ENCODE results near the gene CCIN. TPM values are rescaled to one million over a fixed set of nuclear protein-coding genes. Genes with fewer than 3 reads are reported as not detected.
"Not testable (repeated sequence)": the region's sequence is repeated elsewhere in the genome, so short reads cannot be mapped to it uniquely, and the experiment has no call there.

Gene CCIN
- total RNA-seq, 2 donors from 2014 or later = 1.6 to 2.3 TPM

DNA sequence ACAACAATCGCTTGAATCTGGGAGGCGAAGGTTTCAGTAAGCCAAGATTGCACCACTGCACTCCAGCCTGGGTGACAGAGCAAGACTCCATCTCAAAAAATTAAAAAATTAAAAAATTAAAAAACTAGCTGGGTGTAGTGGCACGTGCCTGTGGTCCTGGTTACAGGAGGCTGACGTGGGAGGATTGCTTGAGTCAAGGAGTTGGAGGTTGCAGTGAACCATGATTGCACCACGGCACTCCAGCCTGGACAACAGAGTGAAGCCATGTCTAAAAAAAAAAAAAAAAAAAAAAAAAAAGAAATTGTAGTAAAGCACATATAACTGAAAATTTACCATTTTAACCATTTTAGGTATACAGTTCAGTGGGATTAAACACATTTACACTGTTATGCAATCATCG, 13.1 kb upstream of the CCIN start:
- no peak overlapping the region for H3K27ac ChIP-seq
- DNase-seq (ENCODE audit: low spot score) (no peak), ATAC-seq (ENCODE audit: insufficient number of reproducible peaks, low FRiP score, low read depth) (no peak)
- H3K27me3 ChIP-seq (replicated peaks; ENCODE audit: insufficient read depth) = no peaks in the 10 kb centered on the region
- H3K9me3 ChIP-seq = no peaks in the 10 kb centered on the region
- TF ChIP-seq CTCF (IDR thresholded peaks at IDR 0.05) = no peak
- no peak overlapping the region for H3K4me3 ChIP-seq
- peaks cover 13 to 42% of the 10 kb centered on the region in 2 donors for H3K4me1 ChIP-seq (ENCODE audit: control insufficient read depth in 1 of 2, low read depth in 2 of 2)
- H3K36me3 ChIP-seq = peaks cover 14% of the 10 kb centered on the region

DNA sequence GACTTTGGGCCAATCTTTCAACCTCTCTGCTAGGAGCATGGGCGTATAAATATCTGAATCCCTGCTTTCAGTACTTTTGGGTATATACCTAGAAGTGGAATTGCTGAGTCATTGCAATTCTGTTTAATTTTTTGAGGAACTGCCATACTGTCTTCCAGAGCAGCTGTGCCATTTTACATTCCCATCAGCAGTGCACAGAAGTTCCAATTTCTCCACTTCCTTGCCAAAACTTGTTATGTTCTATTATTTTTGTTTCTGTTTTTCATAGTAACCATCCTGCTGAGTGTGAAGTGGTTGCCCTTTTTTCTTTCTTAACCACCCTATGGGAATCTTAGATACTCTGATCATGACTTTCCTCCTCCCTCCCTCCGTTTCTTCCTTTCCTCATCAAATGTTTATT, 11.1 kb upstream of the CCIN start:
- no peaks in the 10 kb centered on the region for H3K27me3 ChIP-seq (replicated peaks; ENCODE audit: insufficient read depth)
- no peak for TF ChIP-seq CTCF (IDR thresholded peaks at IDR 0.05)
- ATAC-seq (ENCODE audit: insufficient number of reproducible peaks, low FRiP score, low read depth) = no peak
- H3K27ac ChIP-seq = peak overlapping the region; percentile 69 to 77
- H3K36me3 ChIP-seq = peaks cover 6% of the 10 kb centered on the region
- no peak for DNase-seq (ENCODE audit: low spot score)
- no peaks in the 10 kb centered on the region for H3K9me3 ChIP-seq
- H3K4me1 ChIP-seq (ENCODE audit: control insufficient read depth in 1 of 2, low read depth in 2 of 2) = peaks cover 16 to 59% of the 10 kb centered on the region in 2 donors
- no peak overlapping the region for H3K4me3 ChIP-seq

- Histone ChIP-seq H3K4me3 (no peak overlapping the region), H3K4me1 (ENCODE audit: control insufficient read depth in 1 of 2, low read depth in 2 of 2) (peaks cover 22 to 67% of the 10 kb centered on the region in 2 donors), H3K27ac (peak overlapping the region; percentile 69 to 77), H3K36me3 (peaks cover 6% of the 10 kb centered on the region), H3K27me3 (replicated peaks; ENCODE audit: insufficient read depth) (no peaks in the 10 kb centered on the region), H3K9me3 (no peaks in the 10 kb centered on the region)
- ATAC-seq (ENCODE audit: insufficient number of reproducible peaks, low FRiP score, low read depth) = no peak
- no peak for DNase-seq (ENCODE audit: low spot score)
- no peak for TF ChIP-seq CTCF (IDR thresholded peaks at IDR 0.05)
Measured at GRCh38 chr9:36158917-36159316, 10.3 kb upstream of the CCIN start.

GRCh38 chr9:36159509-36159908, 9.7 kb upstream of the CCIN start:
- not testable (repeated sequence) for H3K9me3 ChIP-seq; ATAC-seq (ENCODE audit: insufficient number of reproducible peaks, low FRiP score, low read depth); H3K4me3 ChIP-seq; H3K27me3 ChIP-seq (replicated peaks; ENCODE audit: insufficient read depth); H3K36me3 ChIP-seq; DNase-seq (ENCODE audit: low spot score)
- Histone ChIP-seq H3K4me1 (ENCODE audit: control insufficient read depth in 1 of 2, low read depth in 2 of 2) (peaks cover 22 to 68% of the 10 kb centered on the region in 2 donors), H3K27ac (peak overlapping the region; percentile 69 to 77)

GRCh38 chr9:36160126-36160525, 9.1 kb upstream of the CCIN start:
- DNase-seq (ENCODE audit: low spot score); H3K4me3 ChIP-seq; H3K27me3 ChIP-seq (replicated peaks; ENCODE audit: insufficient read depth); ATAC-seq (ENCODE audit: insufficient number of reproducible peaks, low FRiP score, low read depth); H3K36me3 ChIP-seq; H3K9me3 ChIP-seq: not testable (repeated sequence)
- Histone ChIP-seq H3K4me1 (ENCODE audit: control insufficient read depth in 1 of 2, low read depth in 2 of 2) (peaks cover 20 to 70% of the 10 kb centered on the region in 2 donors), H3K27ac (peak overlapping the region; percentile 69 to 77)

DNA sequence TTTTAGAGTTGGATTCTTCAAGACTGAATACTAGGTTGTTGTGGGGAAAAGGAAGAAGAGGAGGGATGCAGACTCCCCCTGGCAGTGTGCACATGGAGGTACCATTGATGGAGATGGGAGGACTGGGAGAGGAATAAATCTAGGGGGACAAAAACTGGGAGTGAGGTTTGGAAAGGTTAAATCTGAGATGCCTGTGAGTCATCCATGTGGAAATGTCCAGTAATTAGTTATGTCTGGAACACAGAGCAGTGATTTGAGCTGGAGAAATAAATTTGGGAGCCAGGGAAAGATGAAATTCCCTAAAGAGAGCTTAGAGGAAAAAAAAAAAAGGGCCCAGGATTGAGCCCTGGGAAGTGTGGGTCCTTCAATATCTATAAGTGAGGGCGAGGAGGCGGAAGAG, 8.0 kb upstream of the CCIN start:
- ATAC-seq (ENCODE audit: insufficient number of reproducible peaks, low FRiP score, low read depth) = no peak
- H3K4me3 ChIP-seq = no peak overlapping the region
- no peaks in the 10 kb centered on the region for H3K27me3 ChIP-seq (replicated peaks; ENCODE audit: insufficient read depth)
- H3K36me3 ChIP-seq = no peaks in the 10 kb centered on the region
- peak overlapping the region; percentile 68 to 77 for H3K27ac ChIP-seq
- DNase-seq (ENCODE audit: low spot score) = no peak
- H3K4me1 ChIP-seq (ENCODE audit: control insufficient read depth in 1 of 2, low read depth in 2 of 2) = peaks cover 24 to 77% of the 10 kb centered on the region in 2 donors
- TF ChIP-seq CTCF (IDR thresholded peaks at IDR 0.05) = no peak
- H3K9me3 ChIP-seq = no peaks in the 10 kb centered on the region
